GM19099 (cell line): ENCODE results near the gene EDIL3.

ENCODE experiments used
- POLR2A ChIP-seq: IDR thresholded peaks from 3 replicates; pipeline ENCODE4 v1.6.1; 2011; ENCODE audit warnings: low read depth; ENCODE audit not compliant: insufficient read length; ENCODE audit errors: extremely low read depth

EDIL3 gene

DNA sequence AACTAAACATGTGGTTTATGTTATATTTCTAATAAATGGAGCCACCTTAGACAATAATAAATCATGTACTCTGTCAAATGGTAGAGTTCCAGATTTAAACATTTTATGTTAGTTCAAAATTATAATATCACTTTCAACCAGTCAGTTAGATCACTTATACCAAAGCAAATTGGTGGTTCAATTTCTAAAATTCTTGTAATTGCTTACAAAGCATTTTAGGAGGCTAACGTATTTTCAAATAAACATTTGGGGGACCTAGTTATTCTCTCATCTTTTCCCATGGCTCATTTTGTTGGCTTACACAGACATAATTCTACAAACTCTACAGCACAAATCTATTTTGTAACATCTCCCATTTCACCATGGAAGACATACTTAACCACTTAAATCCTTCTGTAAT lies 39.9 kb downstream of the EDIL3 start:
- no peak for TF ChIP-seq POLR2A

DNA sequence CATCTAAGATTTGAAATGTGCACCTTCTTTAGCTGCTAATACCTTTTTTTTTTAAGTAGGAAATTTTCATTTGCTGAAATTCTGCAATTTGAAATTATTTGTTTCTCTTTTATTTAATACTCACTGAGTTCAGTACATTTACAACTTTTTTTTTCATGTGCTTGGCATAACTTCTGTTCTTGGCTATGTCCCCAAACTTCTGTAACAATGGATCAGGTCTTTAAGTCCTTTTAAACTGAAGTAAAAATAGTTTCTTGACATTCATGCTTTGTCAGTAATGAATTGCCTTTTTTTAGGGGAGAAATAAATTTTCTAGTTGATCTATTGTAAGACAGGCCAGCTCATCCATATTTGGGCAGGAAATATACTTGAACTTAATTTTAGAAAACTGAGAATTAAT lies 41.5 kb downstream of the EDIL3 start:
- no peak for TF ChIP-seq POLR2A

DNA sequence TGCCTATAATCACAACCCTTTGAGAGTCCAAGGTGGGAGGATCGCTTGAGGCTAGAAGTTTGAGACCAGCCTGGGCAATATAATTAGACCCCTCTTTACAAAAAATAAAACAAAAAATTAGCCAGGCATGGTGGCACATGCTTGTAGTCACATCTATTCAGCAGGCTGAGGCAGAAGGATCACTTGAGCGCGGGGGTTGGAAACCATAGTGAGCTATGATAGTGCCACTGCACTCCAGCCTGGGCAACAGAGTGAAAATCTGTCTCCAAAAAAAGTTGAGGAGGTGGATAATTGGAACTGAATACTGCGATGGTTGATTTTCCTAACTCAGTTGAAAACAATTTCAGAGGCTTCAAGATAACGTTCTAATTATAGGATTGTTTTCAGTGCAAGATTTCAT lies 52.6 kb downstream of the EDIL3 start:
- no peak for TF ChIP-seq POLR2A

DNA sequence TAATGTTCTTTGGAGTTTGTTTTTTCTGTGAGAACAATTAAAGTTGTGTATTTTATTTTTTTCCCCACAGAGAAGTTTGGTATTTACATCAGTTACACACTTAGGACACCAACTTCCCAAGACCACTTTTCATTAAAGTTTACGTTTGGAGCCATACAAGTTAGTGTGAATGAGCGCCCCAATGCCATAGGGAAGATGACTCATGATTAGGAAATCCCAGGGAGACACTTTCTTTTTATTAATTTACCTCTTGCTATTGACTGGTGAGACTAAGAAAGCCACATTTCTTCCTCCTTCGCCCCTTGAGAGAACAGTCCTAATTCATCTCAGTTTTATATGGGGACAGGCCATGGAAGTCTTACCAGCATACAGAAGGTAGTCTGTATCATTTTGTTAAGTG lies 57.1 kb downstream of the EDIL3 start:
- TF ChIP-seq POLR2A = no peak

DNA sequence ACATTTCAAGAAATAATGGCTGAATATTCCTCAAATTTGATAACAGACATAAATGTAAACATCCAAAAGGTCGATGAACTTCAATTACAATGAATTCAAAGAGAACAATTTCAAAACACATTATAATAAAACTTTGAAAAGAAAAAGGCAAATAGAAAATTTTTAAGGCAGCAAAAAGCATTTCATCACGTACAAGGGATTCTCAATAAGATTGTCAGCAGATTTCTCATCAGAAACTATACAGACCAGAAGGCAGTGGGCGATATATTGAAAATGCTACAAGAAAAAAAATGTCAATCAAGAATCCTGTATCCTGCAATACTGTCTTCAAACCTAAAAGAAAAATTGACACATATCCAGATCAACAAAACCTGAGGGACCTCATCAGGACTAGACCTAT lies 62.0 kb downstream of the EDIL3 start:
- no peak for TF ChIP-seq POLR2A

DNA sequence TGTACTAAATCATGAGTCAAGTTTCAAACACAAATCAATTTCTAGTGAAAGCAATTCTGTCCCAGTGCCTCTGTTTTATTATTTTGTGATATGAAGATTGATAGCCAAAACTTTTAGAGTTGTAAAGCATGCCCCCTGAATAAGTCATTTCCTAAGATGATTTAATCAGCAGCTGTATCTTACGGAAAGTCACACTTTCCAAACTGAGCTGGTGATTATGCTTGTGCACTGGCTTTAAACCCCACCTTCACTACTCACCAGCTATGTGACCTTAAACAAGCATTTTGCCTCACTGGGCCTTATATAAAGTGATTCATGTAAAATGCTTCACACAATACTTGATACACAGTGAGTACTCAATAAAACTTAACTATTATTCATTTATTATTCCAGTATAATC lies 78.1 kb downstream of the EDIL3 start:
- TF ChIP-seq POLR2A = no peak

DNA sequence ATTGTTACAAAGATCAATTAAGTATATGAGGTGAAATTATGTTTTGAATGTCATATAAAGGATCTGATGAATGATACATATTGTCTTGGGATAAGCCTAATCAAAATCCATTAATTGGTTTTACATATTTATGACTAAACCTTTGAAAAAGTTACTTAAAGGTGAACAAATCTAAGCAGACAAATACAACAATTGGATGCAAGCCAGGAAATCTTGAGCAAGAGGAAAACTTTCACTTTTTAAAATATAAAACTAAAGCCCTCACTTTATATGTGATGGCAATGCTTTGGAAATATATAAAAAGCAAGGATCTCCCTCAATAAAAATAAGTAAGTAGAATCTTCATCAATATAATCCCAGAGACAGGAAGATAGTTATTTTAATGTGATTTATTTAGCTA lies 80.1 kb downstream of the EDIL3 start:
- TF ChIP-seq POLR2A = no peak

DNA sequence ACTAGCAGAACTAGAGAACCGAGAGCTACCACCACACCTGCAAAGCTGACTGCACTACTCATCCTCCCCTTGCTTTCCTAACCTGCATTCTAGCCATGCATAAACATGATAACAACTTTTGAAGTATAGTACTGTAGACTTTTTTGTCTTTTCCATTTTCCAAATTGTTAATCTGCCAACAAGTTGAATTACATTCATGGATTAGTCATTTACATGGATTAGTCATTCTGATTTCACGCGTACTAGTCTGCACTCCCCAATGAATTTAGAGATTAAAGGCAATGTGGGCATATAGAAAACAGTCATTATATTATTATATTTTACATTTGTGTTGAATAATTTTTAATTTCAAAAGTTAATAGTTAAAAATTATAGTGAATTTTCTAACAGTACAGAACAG lies 81.4 kb downstream of the EDIL3 start:
- TF ChIP-seq POLR2A = no peak

DNA sequence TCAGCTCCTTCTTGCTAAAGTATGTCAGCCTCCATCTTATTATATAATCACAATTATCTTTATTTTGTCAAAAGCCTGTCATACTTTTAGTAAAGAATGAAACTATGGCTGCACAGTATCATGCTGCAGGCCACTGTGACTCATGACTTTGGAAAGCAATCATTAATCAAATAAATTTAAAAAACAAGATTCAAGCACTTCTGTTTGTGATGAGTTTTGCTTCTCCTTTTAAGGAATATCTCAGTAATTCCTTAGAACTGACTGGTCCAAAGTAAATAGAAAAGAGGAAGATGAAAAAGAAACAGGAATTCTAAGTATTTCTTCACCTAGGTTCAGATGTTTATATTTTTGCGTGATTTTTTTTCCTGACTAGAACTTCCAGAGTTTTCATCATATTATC lies 83.1 kb downstream of the EDIL3 start:
- no peak for TF ChIP-seq POLR2A

DNA sequence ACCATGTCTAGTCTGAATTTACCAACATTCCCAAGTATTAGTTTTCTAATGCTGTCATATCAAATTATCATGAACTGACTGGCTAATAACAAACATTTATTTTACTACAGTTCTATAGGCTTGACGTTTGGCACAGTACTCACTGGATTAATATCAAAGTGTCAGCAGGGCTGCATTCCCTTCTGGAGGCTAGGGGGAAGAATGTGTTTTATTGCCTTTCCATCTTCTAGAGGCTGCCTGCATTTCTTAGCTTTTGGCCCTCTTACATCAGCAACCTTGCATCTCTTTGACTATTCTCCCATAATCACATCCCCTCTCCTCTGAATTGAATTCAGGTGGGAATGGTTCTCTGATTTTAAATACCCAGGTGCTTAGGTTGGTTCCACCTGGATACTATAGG lies 84.7 kb downstream of the EDIL3 start:
- TF ChIP-seq POLR2A = no peak

DNA sequence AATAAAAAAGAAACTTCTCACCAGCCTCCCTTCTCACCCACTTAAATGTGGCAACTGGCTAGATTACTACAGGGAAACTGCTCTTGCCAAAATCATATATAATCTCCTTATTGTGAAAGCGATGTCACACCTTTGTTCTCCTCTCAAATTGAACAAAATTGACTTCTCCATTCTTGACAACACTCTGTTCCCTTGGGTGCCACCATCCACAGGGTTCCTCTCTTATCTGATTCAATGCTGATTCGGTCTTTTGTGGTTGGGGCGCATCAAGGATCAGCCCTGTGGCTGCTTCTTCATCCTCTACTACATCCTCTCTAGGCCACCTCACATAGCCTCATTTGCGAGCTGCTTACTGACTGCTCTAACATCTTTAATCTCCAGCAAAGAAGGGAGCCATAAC lies 86.1 kb downstream of the EDIL3 start:
- TF ChIP-seq POLR2A = no peak

DNA sequence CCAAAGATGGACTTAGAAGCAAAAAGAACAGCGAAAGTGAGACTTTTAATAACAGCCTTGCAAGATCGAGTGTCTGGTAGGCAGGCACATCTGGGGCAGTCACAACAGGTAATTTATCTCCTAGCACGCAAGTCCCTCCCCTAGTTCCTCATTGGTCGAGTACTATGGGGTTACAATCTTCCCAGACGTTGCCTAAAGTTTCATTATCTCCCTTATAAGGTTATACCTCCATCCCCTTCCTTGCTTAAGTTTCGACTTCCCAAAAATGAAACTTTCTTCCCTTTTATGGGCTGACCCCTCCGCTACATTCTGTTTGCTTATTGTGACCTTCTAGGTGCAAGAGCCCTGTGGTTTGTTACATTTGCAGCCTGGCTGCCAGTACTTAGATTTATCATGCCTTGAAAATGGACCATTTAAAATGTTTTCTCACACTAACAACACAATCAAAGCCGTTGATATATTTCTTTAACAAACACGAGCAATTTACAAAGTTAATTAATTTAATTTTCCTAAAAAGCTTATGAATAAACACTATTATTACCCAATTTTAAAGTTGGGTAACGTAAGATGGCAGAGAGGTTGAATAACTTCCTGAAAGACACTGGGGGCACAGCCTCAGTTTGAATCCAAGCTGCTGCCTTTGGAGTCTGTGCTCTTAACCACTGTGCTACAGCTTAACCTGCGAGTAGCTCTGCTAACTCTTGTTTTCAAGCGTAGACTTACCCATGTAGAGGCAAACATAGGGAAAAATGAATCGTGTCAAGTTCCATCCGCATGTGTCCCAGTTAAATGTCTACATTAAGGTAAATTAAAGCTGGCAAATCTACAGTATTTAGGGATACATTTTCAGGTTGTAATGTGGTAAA lies 91.7 kb downstream of the EDIL3 start:
- TF ChIP-seq POLR2A = no peak

DNA sequence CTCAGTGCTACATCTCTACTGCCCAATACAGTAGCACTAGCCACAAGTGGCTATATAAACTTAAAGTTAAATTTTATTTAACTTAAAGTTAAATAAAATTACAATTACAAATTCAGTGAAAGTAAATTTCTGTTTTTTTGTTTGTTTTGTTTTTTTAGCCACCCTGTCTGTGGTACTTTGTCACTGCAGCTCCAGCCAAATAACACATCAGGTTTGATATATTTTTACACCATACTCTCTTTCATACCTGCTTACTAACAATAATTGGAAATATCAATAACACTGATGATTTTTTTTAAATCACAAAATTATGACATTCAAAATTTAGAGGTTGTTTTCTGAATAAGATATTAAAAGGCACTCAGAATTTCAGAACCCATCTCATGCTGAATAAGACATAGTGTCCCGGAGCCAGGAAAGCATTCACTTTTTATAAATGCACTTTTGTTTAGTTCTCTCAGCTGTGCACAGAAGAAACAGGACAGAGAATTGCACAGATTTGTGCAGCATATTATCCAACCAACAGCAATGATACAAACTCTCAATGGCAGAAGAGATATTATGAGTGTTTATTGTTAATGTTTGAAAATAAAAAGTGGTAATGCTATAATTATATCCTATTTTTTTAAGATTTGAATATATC lies 92.6 kb downstream of the EDIL3 start:
- TF ChIP-seq POLR2A = no peak

DNA sequence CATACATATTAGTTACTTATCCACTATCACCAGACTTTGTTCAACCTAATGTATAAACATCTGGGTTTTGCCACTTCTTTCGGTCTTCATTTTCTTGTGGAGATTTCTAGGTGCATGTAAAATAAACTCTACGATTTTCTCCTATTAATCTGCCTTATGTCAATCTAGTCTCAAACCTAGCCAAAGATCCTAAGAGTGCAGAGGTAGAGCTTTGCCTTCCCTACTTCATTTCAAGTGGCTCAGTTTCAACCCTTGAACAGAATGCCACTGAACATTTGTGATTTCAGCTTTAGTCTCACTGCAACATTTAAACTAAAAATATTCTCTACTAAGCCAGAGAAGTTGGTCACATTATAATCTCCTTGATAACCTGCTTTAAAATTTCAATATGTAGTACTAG lies 94.0 kb downstream of the EDIL3 start:
- TF ChIP-seq POLR2A = no peak

DNA sequence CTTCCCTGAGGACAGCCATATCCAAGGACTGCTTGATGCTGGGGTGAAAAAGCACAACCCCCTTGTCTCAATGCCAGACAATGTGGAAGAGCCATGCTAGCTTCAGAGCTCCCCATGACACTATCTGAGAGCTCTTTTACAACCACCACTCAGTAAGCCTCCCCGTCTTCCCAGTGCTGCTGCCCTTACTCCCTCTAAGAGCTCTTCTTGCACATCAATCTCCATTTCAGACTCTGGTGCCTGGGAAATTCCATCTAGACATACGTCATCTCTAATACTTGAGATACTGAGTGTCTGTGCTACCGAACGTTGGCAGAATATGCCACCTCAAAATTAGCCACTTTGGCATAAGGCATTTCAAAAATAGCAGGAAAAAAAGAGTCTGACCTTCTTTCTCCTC lies 94.5 kb downstream of the EDIL3 start:
- no peak for TF ChIP-seq POLR2A

DNA sequence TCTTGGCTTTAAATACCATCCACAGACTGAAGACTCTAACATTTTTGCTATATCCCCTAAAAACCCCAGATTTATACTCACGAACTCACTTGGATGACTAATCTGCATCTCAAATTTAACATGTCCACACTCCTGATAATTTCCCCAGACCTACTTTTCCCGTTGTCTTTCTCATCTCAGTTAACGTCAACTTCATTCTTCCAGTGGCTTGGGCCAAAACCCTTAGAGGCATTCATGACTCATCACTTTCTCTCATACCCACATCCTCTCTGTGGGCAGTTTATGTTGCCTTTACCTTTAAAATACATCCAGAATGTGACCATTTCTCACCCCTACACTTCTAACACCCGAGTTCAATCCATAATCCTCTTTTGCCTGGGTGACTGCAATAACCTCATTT lies 96.7 kb downstream of the EDIL3 start:
- no peak for TF ChIP-seq POLR2A

DNA sequence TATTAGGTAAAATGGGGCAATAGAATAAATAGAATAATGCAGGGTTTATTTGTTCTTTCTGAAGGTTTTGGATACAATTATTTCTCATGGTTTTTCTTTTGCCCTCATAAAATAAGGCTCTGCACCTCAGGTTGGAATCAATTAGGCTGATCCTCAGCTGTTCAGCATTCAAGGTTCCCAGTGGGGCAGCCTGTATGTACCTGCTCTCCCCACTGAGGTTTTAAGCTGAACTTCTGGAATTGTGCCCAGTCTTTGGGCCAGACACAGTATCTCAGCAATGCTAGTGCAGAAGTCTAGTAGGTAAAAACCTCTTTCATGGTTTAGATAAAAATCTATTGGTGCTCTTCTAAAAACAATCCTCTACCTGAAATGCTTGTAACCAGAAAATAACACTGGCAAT lies 98.0 kb downstream of the EDIL3 start:
- no peak for TF ChIP-seq POLR2A
